ENCODE data around the gene SIGLEC15.
"Not testable (repeated sequence)": the region's sequence is repeated elsewhere in the genome, so short reads cannot be mapped to it uniquely, and the experiment has no call there.

The SIGLEC15 gene

DNA sequence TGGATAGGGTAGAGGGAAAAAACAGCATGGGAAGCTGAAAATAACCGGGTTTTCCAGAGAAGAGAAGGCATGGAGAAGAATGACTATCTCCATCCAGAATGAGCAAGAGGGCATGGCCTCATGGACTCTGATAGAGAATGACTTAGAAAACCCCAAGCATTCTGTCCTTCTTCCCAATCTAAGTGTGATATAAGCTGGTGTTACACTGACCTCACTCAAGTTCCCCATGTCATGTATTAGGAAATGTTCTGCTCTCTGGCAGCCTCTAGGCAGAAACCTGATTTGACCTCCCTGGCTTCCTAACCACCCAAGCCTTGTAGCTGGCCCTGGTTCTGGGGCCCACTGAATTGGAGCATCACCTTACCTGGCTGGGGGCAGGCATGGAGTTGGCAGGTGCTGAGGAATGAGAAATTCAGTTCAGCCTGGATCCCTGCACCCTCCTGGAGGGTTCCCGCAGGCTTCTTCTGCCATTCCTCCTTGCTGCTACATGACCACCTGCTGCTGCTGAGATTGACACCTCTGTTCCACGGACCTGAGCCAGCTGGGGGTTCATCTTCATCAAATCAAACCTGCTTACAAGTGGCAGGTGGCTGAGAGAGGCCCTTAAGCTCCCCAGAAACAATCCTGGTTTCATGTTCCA lies 5.2 kb upstream of the SIGLEC15 start:
- no peak for DNase-seq

- no peak for DNase-seq
Observed at GRCh38 chr18:45821026-45821425, 4.4 kb upstream of the SIGLEC15 start.

DNA sequence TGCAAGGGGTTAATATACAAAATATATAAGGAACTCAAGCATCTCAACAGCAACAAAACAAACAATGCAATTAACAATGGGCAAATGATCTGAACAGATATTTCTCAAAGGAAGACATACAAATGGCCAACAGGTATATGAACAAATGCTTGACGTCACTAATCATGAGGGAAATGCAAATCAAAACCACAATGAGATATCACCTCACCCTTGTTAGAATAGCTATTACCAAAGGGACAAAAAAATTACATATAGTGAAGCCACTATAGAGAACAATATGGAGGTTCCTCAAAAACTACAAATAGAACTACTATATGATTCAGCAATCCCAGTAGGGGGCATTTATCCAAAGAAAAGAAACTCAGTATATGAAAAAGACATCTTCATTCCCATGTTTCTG lies 3.8 kb upstream of the SIGLEC15 start:
- no peak for DNase-seq

GRCh38 chr18:45826084-45826483 lies 609 bp downstream of the SIGLEC15 start:
- DNase-seq, result no peak

- not testable (repeated sequence) for DNase-seq
Observed at GRCh38 chr18:45826716-45827115, 1.2 kb downstream of the SIGLEC15 start.

GRCh38 chr18:45828917-45829811 lies 3.7 kb downstream of the SIGLEC15 start:
- no peak for DNase-seq

GRCh38 chr18:45829855-45830254 lies 4.4 kb downstream of the SIGLEC15 start:
- DNase-seq, result no peak

GRCh38 chr18:45830917-45831316 lies 5.4 kb downstream of the SIGLEC15 start:
- no peak for DNase-seq

DNA sequence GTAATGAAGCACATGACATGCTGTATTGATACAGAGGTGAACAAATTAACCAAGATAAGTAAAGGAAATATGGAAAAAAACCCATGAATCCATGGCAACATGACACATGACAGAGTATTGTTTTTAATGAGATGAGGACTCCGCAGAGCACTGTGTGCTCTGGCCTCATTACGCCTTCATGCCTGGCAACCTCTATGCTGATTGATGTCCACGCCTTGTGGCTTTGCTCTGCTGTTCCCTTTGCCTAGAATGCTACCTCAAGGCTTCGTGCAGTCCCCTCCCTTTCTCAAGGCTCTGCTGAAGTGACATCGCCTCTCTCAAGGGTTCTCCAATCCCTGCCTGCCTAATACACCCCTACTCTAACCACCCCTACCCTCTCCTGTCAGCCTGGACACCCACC lies 8.4 kb downstream of the SIGLEC15 start:
- DNase-seq, result no peak

- no peak for DNase-seq
Observed at GRCh38 chr18:45834306-45834705, 8.8 kb downstream of the SIGLEC15 start.

DNA sequence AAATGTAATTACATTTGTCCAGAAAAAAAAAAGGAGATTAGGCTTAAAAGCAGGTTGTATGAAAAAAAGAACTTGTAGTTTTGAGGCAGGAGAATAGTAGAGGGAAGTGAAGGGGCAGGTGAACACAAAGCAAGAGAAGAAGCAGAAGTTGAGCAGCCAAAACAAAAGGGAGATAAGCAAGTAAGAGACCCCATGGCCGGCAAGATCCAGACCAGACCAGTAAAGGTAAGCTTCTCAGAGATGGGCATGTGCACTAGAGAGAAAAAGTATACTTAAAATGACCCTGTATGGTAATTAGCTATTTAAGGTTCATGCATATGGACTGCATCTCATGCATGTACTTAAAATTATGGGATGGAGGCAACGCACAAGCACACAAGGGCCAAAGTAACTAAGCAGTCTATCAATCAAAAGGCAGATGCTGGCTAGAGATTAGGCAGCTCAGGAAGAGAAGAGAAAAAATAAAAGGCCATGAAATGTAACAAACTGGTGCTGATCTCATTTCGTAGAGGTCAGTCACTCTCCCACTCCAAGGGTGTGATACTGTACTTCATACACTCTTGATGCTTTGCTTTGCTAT lies 9.7 kb downstream of the SIGLEC15 start:
- no peak for DNase-seq

GRCh38 chr18:45836242-45837205 lies 11.0 kb downstream of the SIGLEC15 start:
- DNase-seq, result no peak

GRCh38 chr18:45837283-45838070 lies 12.0 kb downstream of the SIGLEC15 start:
- DNase-seq, result no peak

GRCh38 chr18:45838302-45839070 lies 13.0 kb downstream of the SIGLEC15 start:
- DNase-seq, result no peak

- no peak for DNase-seq
Observed at GRCh38 chr18:45839414-45840395, 14.2 kb downstream of the SIGLEC15 start.

DNA sequence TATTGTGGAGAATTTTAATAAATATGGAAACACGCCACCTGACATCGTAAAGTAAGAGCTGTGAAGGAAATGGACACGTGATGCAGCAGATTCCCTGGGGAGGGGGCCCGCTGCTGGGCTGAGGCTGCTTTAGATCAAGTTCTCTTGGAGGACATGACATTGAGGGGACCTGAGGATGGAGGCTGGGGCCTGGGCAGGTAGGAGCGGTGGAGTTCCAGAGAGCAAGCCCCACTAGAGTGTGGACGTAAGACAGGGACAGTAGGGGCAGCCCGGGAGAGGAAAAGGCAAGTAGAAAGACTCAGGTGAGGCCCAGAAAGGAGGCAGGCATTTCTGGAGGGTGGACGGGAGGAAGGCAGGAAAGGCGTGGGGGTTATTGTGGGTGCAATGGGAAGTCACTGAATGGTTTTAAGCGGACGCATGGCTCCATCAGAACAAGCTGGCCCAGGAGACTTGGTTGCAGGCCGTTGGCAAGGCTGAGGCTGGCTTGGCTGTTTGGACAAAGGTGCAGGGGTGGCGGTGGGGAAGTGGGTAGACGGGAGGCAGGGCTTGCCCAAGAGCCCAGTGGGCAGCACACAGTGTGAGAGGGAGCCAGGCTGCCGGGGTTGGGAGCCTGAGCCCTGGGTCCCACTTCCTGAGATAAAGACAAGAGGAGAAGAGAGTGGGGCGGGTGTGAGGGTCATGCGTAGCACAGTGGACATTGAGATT lies 15.7 kb downstream of the SIGLEC15 start:
- DNase-seq, result no peak

DNA sequence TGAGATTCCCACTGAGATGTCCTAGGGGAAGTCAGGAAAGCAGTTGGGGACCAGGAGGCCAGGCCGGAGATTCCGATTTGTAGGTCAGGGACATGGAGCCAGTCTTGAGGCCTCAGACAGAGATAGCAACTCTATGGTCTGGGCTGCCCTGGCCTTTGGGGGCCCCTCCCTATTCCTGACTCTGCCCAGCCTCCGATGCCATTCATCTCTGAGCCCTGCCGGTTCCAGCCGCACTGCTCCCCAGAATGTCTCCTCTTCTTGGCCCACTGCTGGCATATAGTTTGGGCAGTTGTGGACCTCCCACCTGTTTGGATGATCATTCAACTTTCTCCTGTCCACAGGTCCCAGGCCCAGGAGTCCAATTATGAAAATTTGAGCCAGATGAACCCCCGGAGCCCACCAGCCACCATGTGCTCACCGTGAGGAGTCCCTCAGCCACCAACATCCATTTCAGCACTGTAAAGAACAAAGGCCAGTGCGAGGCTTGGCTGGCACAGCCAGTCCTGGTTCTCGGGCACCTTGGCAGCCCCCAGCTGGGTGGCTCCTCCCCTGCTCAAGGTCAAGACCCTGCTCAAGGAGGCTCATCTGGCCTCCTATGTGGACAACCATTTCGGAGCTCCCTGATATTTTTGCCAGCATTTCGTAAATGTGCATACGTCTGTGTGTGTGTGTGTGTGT lies 16.4 kb downstream of the SIGLEC15 start:
- no peak for DNase-seq

GRCh38 chr18:45843019-45843418 lies 17.5 kb downstream of the SIGLEC15 start:
- DNase-seq, result no peak

DNA sequence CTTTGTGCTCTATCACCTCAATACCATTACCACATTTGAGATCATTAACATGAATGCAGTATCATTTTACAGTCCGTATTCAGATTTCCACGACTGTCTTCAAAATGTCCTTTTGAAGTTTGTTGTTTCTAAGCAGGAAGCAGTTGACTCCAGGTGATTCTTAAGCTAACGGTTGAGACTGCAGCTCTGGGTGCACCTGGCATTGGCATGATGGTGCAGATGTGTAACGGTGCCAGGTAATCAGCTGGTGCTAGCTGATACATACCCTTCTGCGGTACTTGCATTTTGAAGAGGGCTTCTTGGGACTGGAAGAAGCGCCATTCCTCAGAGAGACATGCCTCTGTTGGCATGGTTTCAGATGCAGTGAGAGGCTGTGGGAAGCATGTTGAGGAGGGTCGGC lies 19.5 kb downstream of the SIGLEC15 start:
- DNase-seq, result no peak

Data from NCI-H1436 (cell line).